H1 (cell line): ENCODE data around the gene EIPR1. TPM values are rescaled to one million over a fixed set of nuclear protein-coding genes. Genes with fewer than 3 reads are reported as not detected.

ENCODE experiments used
- CTCF ChIA-PET: fragments of 300-600 bp; sonication (Branson Sonifier 250); formaldehyde crosslinking; loops from one replicate; lab custom pipeline; 2021; ENCODE audit not compliant: partially characterized antibody; lab: Charles Lee
- POLR2A ChIA-PET: fragments of 300-600 bp; sonication (Branson Sonifier 250); formaldehyde crosslinking; loops from one replicate; lab custom pipeline; 2021; ENCODE audit warnings: inconsistent platforms; ENCODE audit not compliant: partially characterized antibody; lab: Charles Lee
- DNase-seq, 2 experiments: peaks; one replicate each; pipeline versions ENCODE4 v3.0.0 to v3.0.0-alpha.2; 2010 to 2022; ENCODE audit warnings: low spot score in 2 of 2, low read depth in 1 of 2, mixed read lengths in 1 of 2
- FAIRE-seq: peaks from 2 replicates; lab custom pipeline; 2011; peaks lifted over from hg19 to GRCh38; lab: Jason Lieb, UNC
- H2AFZ ChIP-seq: 2 replicates; pipeline ENCODE4 v1.8.1; 2012; ENCODE audit warnings: low read length, inconsistent platforms
- H2AK5ac ChIP-seq: 2 replicates; pipeline ENCODE4 v1.6.1; 2013; ENCODE audit warnings: low read depth, low read length
- H2BK120ac ChIP-seq: replicated peaks from 2 replicates; pipeline ENCODE3; 2013; ENCODE audit warnings: low read depth, low read length, inconsistent platforms
- H2BK12ac ChIP-seq: 2 replicates; pipeline ENCODE4 v1.6.1; 2013; ENCODE audit warnings: low read depth, low read length
- H2BK15ac ChIP-seq: 2 replicates; pipeline ENCODE4 v1.6.1; 2013; ENCODE audit warnings: low read length
- H2BK20ac ChIP-seq: 2 replicates; pipeline ENCODE4 v1.6.1; 2013; ENCODE audit warnings: low read length
- H2BK5ac ChIP-seq: 2 replicates; pipeline ENCODE4 v1.6.1; 2013; ENCODE audit warnings: low read depth, low read length
- H3K14ac ChIP-seq: 2 replicates; pipeline ENCODE4 v1.6.1; 2013; ENCODE audit warnings: inconsistent platforms; ENCODE audit not compliant: insufficient read length
- H3K18ac ChIP-seq: 2 replicates; pipeline ENCODE4 v1.6.1; 2013; ENCODE audit warnings: low read length; ENCODE audit errors: extremely low read depth
- H3K23ac ChIP-seq: 2 replicates; pipeline ENCODE4 v1.6.1; 2013; ENCODE audit warnings: inconsistent platforms; ENCODE audit not compliant: insufficient read length
- H3K23me2 ChIP-seq: 2 replicates; pipeline ENCODE4 v1.6.1; 2013; ENCODE audit warnings: low read depth, low read length
- H3K27ac ChIP-seq: 2 replicates; pipeline ENCODE4 v1.6.1; 2011; ENCODE audit warnings: low read depth, low read length, inconsistent platforms
- H3K27me3 ChIP-seq, 4 experiments: replicated peaks in 1 of 4; 1 replicate in 1 of 4; 2 replicates in 3 of 4; pipeline versions ENCODE4 v1.6.1 to v1.8.1; 2011 to 2013; ENCODE audit warnings: low read length in 3 of 4, mild to moderate bottlenecking in 3 of 4, inconsistent platforms in 2 of 4, mixed read lengths in 2 of 4, moderate library complexity in 1 of 4; ENCODE audit not compliant: control insufficient read depth in 3 of 4, insufficient read depth in 3 of 4; ENCODE audit errors: extremely low read depth in 1 of 4
- H3K36me3 ChIP-seq, 4 experiments: 2 replicates each; pipeline versions ENCODE4 v1.6.1 to v1.8.1; 2011 to 2013; ENCODE audit warnings: mild to moderate bottlenecking in 4 of 4, low read length in 3 of 4, moderate library complexity in 2 of 4, control low read depth in 1 of 4, inconsistent platforms in 1 of 4; ENCODE audit not compliant: insufficient read depth in 4 of 4, control insufficient read depth in 2 of 4
- H3K4ac ChIP-seq: replicated peaks from 2 replicates; pipeline ENCODE3; 2013; ENCODE audit warnings: low read length, low read depth, mixed read lengths, inconsistent platforms; ENCODE audit not compliant: insufficient read length
- H3K4me1 ChIP-seq, 4 experiments: replicated peaks in 1 of 4; 1 replicate in 1 of 4; 2 replicates in 3 of 4; pipeline versions ENCODE4 v1.6.1 to v1.8.1; 2011 to 2013; ENCODE audit warnings: low read length in 3 of 4, inconsistent platforms in 2 of 4, mixed read lengths in 1 of 4; ENCODE audit not compliant: insufficient read depth in 4 of 4, control insufficient read depth in 3 of 4
- H3K4me2 ChIP-seq, 2 experiments: 2 replicates each; pipeline versions ENCODE4 v1.6.1 to v1.8.1; 2011 to 2013; ENCODE audit warnings: low read depth in 2 of 2, low read length in 2 of 2, control low read depth in 1 of 2, inconsistent platforms in 1 of 2, mild to moderate bottlenecking in 1 of 2; ENCODE audit not compliant: insufficient read depth in 1 of 2
- H3K4me3 ChIP-seq, 4 experiments: fragments of 200-600, 300-600 bp in 1 of 4; sonication (generic), shearing (Covaris generic), sonication (Bioruptor Twin) in 1 of 4; 2 replicates each; pipeline versions ENCODE4 v1.5.1 to v1.8.1; 2011 to 2016; ENCODE audit warnings: low read length in 4 of 4, low read depth in 3 of 4, control low read depth in 2 of 4, inconsistent platforms in 2 of 4, mild to moderate bottlenecking in 2 of 4, mixed read lengths in 1 of 4, moderate library complexity in 1 of 4; ENCODE audit not compliant: insufficient read depth in 2 of 4; ENCODE audit errors: extremely low read depth in 1 of 4
- H3K56ac ChIP-seq: replicated peaks from 2 replicates; pipeline ENCODE3; 2013; ENCODE audit warnings: low read depth, mild to moderate bottlenecking, mixed read lengths, low read length, inconsistent platforms; ENCODE audit not compliant: insufficient read length
- H3K79me1 ChIP-seq: 2 replicates; pipeline ENCODE4 v1.6.1; 2013; ENCODE audit warnings: low read depth, low read length, control low read depth
- H3K79me2 ChIP-seq, 2 experiments: 2 replicates each; pipeline versions ENCODE4 v1.6.1 to v1.8.1; 2012 to 2013; ENCODE audit warnings: low read length in 2 of 2, mild to moderate bottlenecking in 2 of 2, inconsistent platforms in 1 of 2; ENCODE audit not compliant: insufficient read depth in 2 of 2, control insufficient read depth in 1 of 2
- H3K9ac ChIP-seq, 4 experiments: replicated peaks in 1 of 4; 1 replicate in 1 of 4; 2 replicates in 3 of 4; pipeline versions ENCODE4 v1.6.1 to v1.8.1; 2011 to 2013; ENCODE audit warnings: low read depth in 3 of 4, low read length in 3 of 4, control low read depth in 2 of 4, mild to moderate bottlenecking in 2 of 4, moderate library complexity in 2 of 4, inconsistent platforms in 1 of 4; ENCODE audit errors: extremely low read depth in 1 of 4
- H3K9me3 ChIP-seq, 2 experiments: 2 replicates each; pipeline versions ENCODE4 v1.6.1 to v1.8.1; 2012 to 2013; ENCODE audit warnings: mild to moderate bottlenecking in 2 of 2, moderate library complexity in 2 of 2, control low read depth in 1 of 2, inconsistent platforms in 1 of 2, low read depth in 1 of 2, low read length in 1 of 2, mixed read lengths in 1 of 2; ENCODE audit not compliant: insufficient read depth in 2 of 2
- H4K20me1 ChIP-seq, 2 experiments: replicated peaks in 1 of 2; 2 replicates each; pipeline versions ENCODE3 to v1.8.1; 2011 to 2013; ENCODE audit warnings: inconsistent platforms in 2 of 2, low read length in 2 of 2, mild to moderate bottlenecking in 1 of 2; ENCODE audit not compliant: insufficient read depth in 2 of 2, control insufficient read depth in 1 of 2
- H4K5ac ChIP-seq: 2 replicates; pipeline ENCODE4 v1.6.1; 2013; ENCODE audit warnings: low read length, low read depth, mixed read lengths, inconsistent platforms; ENCODE audit not compliant: insufficient read length
- H4K8ac ChIP-seq: 2 replicates; pipeline ENCODE4 v1.8.0; 2013; ENCODE audit warnings: mild to moderate bottlenecking, moderate library complexity, low read length, inconsistent platforms; ENCODE audit not compliant: insufficient read depth; ENCODE audit errors: extremely low read depth
- H4K91ac ChIP-seq: replicated peaks from 2 replicates; pipeline ENCODE3; 2013; ENCODE audit warnings: low read length, mixed read lengths, inconsistent platforms; ENCODE audit not compliant: insufficient read length
- ATF2 ChIP-seq: IDR thresholded peaks from 2 replicates; pipeline ENCODE4 v1.6.1; 2012; ENCODE audit warnings: low read length, inconsistent platforms
- CBX8 ChIP-seq: fragments of 300-800, 300-1000 bp; sonication (generic); IDR thresholded peaks from 2 replicates; pipeline ENCODE4 v1.7.1; 2016; ENCODE audit warnings: low read depth, low read length, borderline replicate concordance
- CEBPB ChIP-seq: IDR thresholded peaks from 2 replicates; pipeline ENCODE4 v1.6.1; 2012; ENCODE audit warnings: low read depth, low read length
- CREB1 ChIP-seq: IDR thresholded peaks from 2 replicates; pipeline ENCODE4 v1.6.1; 2012; ENCODE audit warnings: inconsistent platforms
- HDAC2 ChIP-seq, 2 experiments: fragments of 300-600 bp in 1 of 2; sonication (generic) in 1 of 2; IDR thresholded peaks; 2 replicates each; pipeline ENCODE4 v1.6.1; 2011 to 2012; ENCODE audit warnings: low read depth in 2 of 2, low read length in 2 of 2, mild to moderate bottlenecking in 2 of 2, moderate library complexity in 2 of 2, borderline replicate concordance in 1 of 2, inconsistent platforms in 1 of 2
- HDAC6 ChIP-seq: IDR thresholded peaks from one replicate; pipeline ENCODE4 v1.7.1; 2012; ENCODE audit warnings: low read depth, mild to moderate bottlenecking, inconsistent platforms, low read length, moderate library complexity
- KDM1A ChIP-seq: fragments of 200-600, 300-600 bp; sonication (generic); IDR thresholded peaks from 2 replicates; pipeline ENCODE4 v1.7.1; 2016; ENCODE audit warnings: mild to moderate bottlenecking, low read length, borderline replicate concordance
- KDM4A ChIP-seq: IDR thresholded peaks from one replicate; pipeline ENCODE4 v1.7.1; 2012; ENCODE audit warnings: low read depth, mild to moderate bottlenecking, moderate library complexity, low read length, inconsistent platforms; ENCODE audit not compliant: severe bottlenecking
- KDM5A ChIP-seq: fragments of 200-600 bp; IDR thresholded peaks from 2 replicates; pipeline ENCODE4 v1.7.1; 2012; ENCODE audit warnings: mild to moderate bottlenecking, low read length, inconsistent platforms, mixed read lengths
- RAD21 ChIP-seq, 2 experiments: IDR thresholded peaks in 1 of 2; conservative IDR thresholded peaks in 1 of 2; 2 replicates each; pipeline ENCODE4 v1.6.1; 2011; ENCODE audit warnings: low read depth in 2 of 2, low read length in 2 of 2, improper control_type of control experiment in 1 of 2, inconsistent platforms in 1 of 2, mild to moderate bottlenecking in 1 of 2, moderate library complexity in 1 of 2
- SRF ChIP-seq: IDR thresholded peaks from 2 replicates; pipeline ENCODE4 v1.6.1; 2011; ENCODE audit warnings: mild to moderate bottlenecking, low read depth, low read length, moderate library complexity
- ZNF274 ChIP-seq: IDR thresholded peaks from 2 replicates; pipeline ENCODE4 v1.7.0; 2012; ENCODE audit warnings: low read length, borderline replicate concordance; ENCODE audit errors: extremely low read depth
- WGBS, 2 experiments: shearing (Covaris generic) in 1 of 2; methylation state at CpG; one replicate each; pipeline versions ENCODE4 v1.1.6 to v1.1.7; 2013 to 2015; ENCODE audit warnings: low lambda C conversion rate in 2 of 2, mixed read lengths in 2 of 2, inconsistent platforms in 1 of 2, low coverage in 1 of 2, missing lambda C conversion rate in 1 of 2; ENCODE audit not compliant: insufficient replicate concordance in 2 of 2, insufficient coverage in 1 of 2, insufficient read length in 1 of 2; ENCODE audit errors: extremely low coverage in 1 of 2, missing lambda C conversion rate in 1 of 2; 5-methylcytosine and 5-hydroxymethylcytosine counted together
- polyA plus RNA-seq, 7 experiments: library from polyadenylated mRNA; depleted of rRNA in 3 of 7; stranded (reverse) in 5 of 7; unstranded in 2 of 7; fragments of >200 nt in 5 of 7; fragments of 200-250 nt in 2 of 7; gene quantifications; 1 replicate in 5 of 7; 2 replicates in 1 of 7; 4 replicates in 1 of 7; pipeline versions ENCODE4 v1.2.1 to v1.2.3, GENCODE V29; 2011 to 2013; ENCODE audit warnings: missing spikeins in 2 of 7, mixed read lengths in 2 of 7
- total RNA-seq: library from RNA; stranded (reverse); fragmentation: NEBNext Ultra II Directional; extraction: Animal tissue kit (Norgen Biotek cat#: 25700); gene quantifications from 2 replicates; pipeline ENCODE4 v1.2.1, GENCODE V29; 2021

Gene EIPR1
- total and polyA plus RNA-seq, 2 of the 8 experiments (the other 6 are each of a cell fraction or from before 2014, with no cell fraction given), result 26.3 to 56.4 TPM

- H3K79me1 ChIP-seq, result no peaks in the 10 kb centered on the region
- TF ChIP-seq KDM4A (no peak), KDM5A (no peak), CREB1 (no peak), SRF (no peak), CBX8 (no peak), ATF2 (no peak), KDM1A (no peak), RAD21 (IDR thresholded peaks at IDR 0.05 in 1 of 2, conservative IDR thresholded peaks at IDR 0.05 in 1 of 2; ENCODE audit: low read depth in 2 of 2, low read length in 2 of 2) (no peak), CEBPB (no peak), HDAC6 (no peak), ZNF274 (no peak), HDAC2 (IDR thresholded peaks at IDR 0.05; ENCODE audit: borderline replicate concordance in 1 of 2, low read depth in 2 of 2, low read length in 2 of 2) (no peak)
Observed at GRCh38 chr2:3146175-3146574, 231.4 kb downstream of the EIPR1 start.

More at GRCh38 chr2:3146175-3146574, 231.4 kb downstream of the EIPR1 start:
- WGBS, 2 experiments, result 84% methylated on average over 8 of the region's 8 CpGs; no CpG with 5 or more reads in 1 of the 2 experiments
- Histone ChIP-seq H3K4me1 (peaks cover 0 to 2% (median 0%) of the 10 kb centered on the region in 4 experiments; a peak in 1 of 7 replicates), H3K14ac (no peak overlapping the region), H3K27ac (no peak overlapping the region), H2BK120ac (no peak overlapping the region), H2AK5ac (no peak overlapping the region), H2AFZ (no peak overlapping the region), H3K4me2 (no peak overlapping the region), H3K9me3 (peaks cover 0 to 7% of the 10 kb centered on the region in 2 experiments; a peak in 2 of 4 replicates), H2BK5ac (no peak overlapping the region), H4K91ac (no peak overlapping the region), H2BK12ac (no peak overlapping the region), H3K27me3 (no peaks in the 10 kb centered on the region), H3K18ac (no peak overlapping the region), H3K23ac (no peak overlapping the region), H4K8ac (no peak overlapping the region; the same call in 1 of the 2 replicates), H2BK15ac (no peak overlapping the region), H3K4me3 (no peak overlapping the region), H3K79me2 (no peaks in the 10 kb centered on the region), H2BK20ac (no peak overlapping the region), H3K56ac (no peak overlapping the region), H3K9ac (no peak overlapping the region), H3K23me2 (no peaks in the 10 kb centered on the region), H4K5ac (no peak overlapping the region), H3K36me3 (no peaks in the 10 kb centered on the region), H4K20me1 (no peaks in the 10 kb centered on the region), H3K4ac (no peak overlapping the region)
- FAIRE-seq (no peak), DNase-seq (no peak)
- ChIA-PET POLR2A (no interaction called here), CTCF (interaction anchor here (0.9 to 1.2 kb wide), 2 partner anchors 45 to 302 kb away, joined by 3 read pairs; no protein-coding TSS in a partner anchor)
